Measurements from ENCODE around the gene ASB11.

- no peak for TF ChIP-seq CTCF (IDR thresholded peaks at IDR 0.05)
- TF ChIP-seq POLR2A (IDR thresholded peaks at IDR 0.05) = no peak
Measured at GRCh38 chrX:15350329-15350996, 35.0 kb upstream of the ASB11 start.

Data from lower leg skin (tissue), 3 donors.